ENCODE results near the gene TBX19.

DNA sequence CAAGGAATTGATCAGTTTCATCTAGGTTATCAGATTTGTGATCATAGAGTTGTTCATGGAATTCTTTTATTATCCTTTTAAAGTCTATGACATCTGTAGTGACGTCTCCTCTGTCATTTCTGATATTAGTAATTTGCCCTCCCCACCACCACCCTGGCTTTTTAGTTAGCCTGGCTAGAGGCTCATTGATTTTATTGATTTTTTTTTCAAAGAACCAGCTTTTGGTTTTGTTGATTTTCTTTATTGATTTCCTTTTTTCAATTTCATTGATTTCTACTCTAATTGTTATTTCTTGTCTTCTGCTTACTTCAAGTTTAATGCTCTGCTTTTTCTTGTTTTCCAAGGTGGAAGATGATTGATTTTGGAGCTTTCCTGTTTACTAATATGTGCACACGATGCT lies 23.3 kb upstream of the TBX19 start:
- no peak for TF ChIP-seq REST (IDR thresholded peaks at IDR 0.05; ENCODE audit: low read depth)
- no peak for TF ChIP-seq CTCF (IDR thresholded peaks at IDR 0.05 in 2 of 3, conservative IDR thresholded peaks at IDR 0.05 in 1 of 3; ENCODE audit: borderline replicate concordance in 1 of 3, insufficient read depth in 1 of 3, low read depth in 2 of 3, low read length in 2 of 3)
- TF ChIP-seq POLR2AphosphoS5 (IDR thresholded peaks at IDR 0.05; ENCODE audit: low read depth, low read length): no peak
- no peak for TF ChIP-seq RAD21 (IDR thresholded peaks at IDR 0.05; ENCODE audit: low read depth)
- TF ChIP-seq POLR2A (IDR thresholded peaks at IDR 0.05; ENCODE audit: borderline replicate concordance, extremely low read depth, insufficient read depth, insufficient read length): no peak
- no peak for TF ChIP-seq EZH2phosphoT487 (IDR thresholded peaks at IDR 0.05; ENCODE audit: borderline replicate concordance)
- no peak for TF ChIP-seq ATF3 (IDR thresholded peaks at IDR 0.05)
- TF ChIP-seq, protein P1, sequence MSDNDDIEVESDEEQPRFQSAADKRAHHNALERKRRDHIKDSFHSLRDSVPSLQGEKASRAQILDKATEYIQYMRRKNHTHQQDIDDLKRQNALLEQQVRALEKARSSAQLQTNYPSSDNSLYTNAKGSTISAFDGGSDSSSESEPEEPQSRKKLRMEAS (IDR thresholded peaks at IDR 0.05): no peak
- TF ChIP-seq ZFX (IDR thresholded peaks at IDR 0.05): no peak
- no peak for TF ChIP-seq EZH2 (IDR thresholded peaks at IDR 0.05)
- no peak for TF ChIP-seq ELF1 (IDR thresholded peaks at IDR 0.05; ENCODE audit: borderline replicate concordance, low read depth)
- TF ChIP-seq JUND (IDR thresholded peaks at IDR 0.05): no peak
- TF ChIP-seq ZBTB33 (IDR thresholded peaks at IDR 0.05; ENCODE audit: extremely low read depth, insufficient replicate concordance, low read length): no peak

Measured in HCT116 (cell line).